ENCODE data around the gene GIMAP7. TPM values are rescaled to one million over a fixed set of nuclear protein-coding genes. Genes with fewer than 3 reads are reported as not detected.
"Not testable (repeated sequence)": the region's sequence is repeated elsewhere in the genome, so short reads cannot be mapped to it uniquely, and the experiment has no call there.

Gene GIMAP7
- polyA plus RNA-seq (2013, experiment 1 of 2; ENCODE audit: insufficient read length), result not detected
- polyA plus RNA-seq (2013, experiment 2 of 2; ENCODE audit: insufficient read length), result not detected

- DNase-seq, result no peak
These were observed at the start of gene GIMAP7 for GRCh38 chr7:150514748-150515222. Gene GIMAP7, plus strand, starts transcription at chr7:150514872. Its CDS starts 5,103 bp downstream, at chr7:150519975.

- no peak for DNase-seq
These were observed 49.7 kb upstream of the GIMAP7 start for GRCh38 chr7:150464962-150465361.

GRCh38 chr7:150465414-150465813 is 49.3 kb upstream of the GIMAP7 start:
- no peak for DNase-seq

- no peak for DNase-seq
These were observed 48.2 kb upstream of the GIMAP7 start for GRCh38 chr7:150466477-150466876.

- DNase-seq, result no peak
These were observed 46.4 kb upstream of the GIMAP7 start for GRCh38 chr7:150468241-150468640.

GRCh38 chr7:150471886-150472285 is 42.8 kb upstream of the GIMAP7 start:
- DNase-seq, result no peak

- no peak for DNase-seq
These were observed 40.8 kb upstream of the GIMAP7 start for GRCh38 chr7:150473902-150474301.

- DNase-seq, result no peak
These were observed 38.4 kb upstream of the GIMAP7 start for GRCh38 chr7:150476285-150476684.

GRCh38 chr7:150476819-150477631 is 37.6 kb upstream of the GIMAP7 start:
- DNase-seq, result no peak

GRCh38 chr7:150479023-150479716 is 35.5 kb upstream of the GIMAP7 start:
- no peak for DNase-seq

GRCh38 chr7:150481186-150481920 is 33.3 kb upstream of the GIMAP7 start:
- DNase-seq, result no peak

- DNase-seq, result no peak
These were observed 32.8 kb upstream of the GIMAP7 start for GRCh38 chr7:150481922-150482321.

- not testable (repeated sequence) for DNase-seq
These were observed 31.2 kb upstream of the GIMAP7 start for GRCh38 chr7:150483514-150483913.

GRCh38 chr7:150484071-150484470 is 30.6 kb upstream of the GIMAP7 start:
- not testable (repeated sequence) for DNase-seq

GRCh38 chr7:150487625-150488024 is 27.0 kb upstream of the GIMAP7 start:
- DNase-seq, result no peak

- DNase-seq, result no peak
These were observed 24.9 kb upstream of the GIMAP7 start for GRCh38 chr7:150489782-150490181.

GRCh38 chr7:150493442-150493841 is 21.2 kb upstream of the GIMAP7 start:
- not testable (repeated sequence) for DNase-seq

- DNase-seq, result no peak
These were observed 12.2 kb upstream of the GIMAP7 start for GRCh38 chr7:150502519-150502918.

- DNase-seq, result no peak
These were observed 11.5 kb upstream of the GIMAP7 start for GRCh38 chr7:150503155-150503554.

- DNase-seq, result no peak
These were observed 11.1 kb upstream of the GIMAP7 start for GRCh38 chr7:150503581-150503980.

- DNase-seq, result no peak
These were observed 6.6 kb upstream of the GIMAP7 start for GRCh38 chr7:150507947-150508602.

GRCh38 chr7:150511048-150511447 is 3.6 kb upstream of the GIMAP7 start:
- DNase-seq, result no peak

Measured in fibroblast of skin of back (primary cell).